Activated T-helper 1 cell treated with anti-CD3 and anti-CD28 coated beads, Interleukin-2, amount 50 U/mL, for 16 hours (primary cell): ENCODE results near the gene IL4R.
"Not testable (repeated sequence)": the region's sequence is repeated elsewhere in the genome, so short reads cannot be mapped to it uniquely, and the experiment has no call there.

Experiments
- DNase-seq, 2 donors: peaks; one replicate each; pipeline ENCODE4 v3.0.0-alpha.2; 2020; ENCODE audit warnings: low read depth in 1 of 2, low spot score in 1 of 2

Gene IL4R

GRCh38 chr16:27401768-27402568, 88.2 kb downstream of the IL4R start, which contains the start of gene IL21R:
IL21R (plus strand) TSS chr16:27402174; CDS start chr16:27430072, 27,898 bp downstream.
- peak; percentile 73 to 77 for DNase-seq

- no peak for DNase-seq
Observed at GRCh38 chr16:27402569-27402963, 88.8 kb downstream of the IL4R start.

GRCh38 chr16:27402964-27403600, 89.3 kb downstream of the IL4R start:
- no peak for DNase-seq

DNA sequence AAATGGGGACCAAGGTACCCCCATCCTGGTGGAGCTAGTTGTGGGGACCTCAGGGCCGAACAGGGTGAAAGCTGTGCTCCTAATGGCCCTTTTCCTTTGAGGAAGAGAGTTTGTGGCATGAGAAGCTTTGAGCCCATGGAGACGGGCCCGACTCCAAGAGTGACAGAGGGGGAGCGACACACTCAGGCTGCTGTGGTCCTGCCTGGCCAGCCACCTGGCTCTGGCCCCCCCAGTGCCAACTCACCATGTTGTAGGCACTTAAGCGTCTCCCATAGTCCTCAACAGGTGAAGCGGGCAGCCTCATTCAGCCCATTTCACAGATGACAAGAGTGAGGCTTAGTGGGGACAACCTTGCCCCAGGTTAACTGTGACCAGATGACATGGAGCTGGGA, 89.8 kb downstream of the IL4R start:
- no peak for DNase-seq

- no peak for DNase-seq
Observed at GRCh38 chr16:27404163-27404823, 90.5 kb downstream of the IL4R start.

- DNase-seq, result peak in 1 of 2 donors; percentile 60
Observed at GRCh38 chr16:27405546-27406451, 92.0 kb downstream of the IL4R start.

DNA sequence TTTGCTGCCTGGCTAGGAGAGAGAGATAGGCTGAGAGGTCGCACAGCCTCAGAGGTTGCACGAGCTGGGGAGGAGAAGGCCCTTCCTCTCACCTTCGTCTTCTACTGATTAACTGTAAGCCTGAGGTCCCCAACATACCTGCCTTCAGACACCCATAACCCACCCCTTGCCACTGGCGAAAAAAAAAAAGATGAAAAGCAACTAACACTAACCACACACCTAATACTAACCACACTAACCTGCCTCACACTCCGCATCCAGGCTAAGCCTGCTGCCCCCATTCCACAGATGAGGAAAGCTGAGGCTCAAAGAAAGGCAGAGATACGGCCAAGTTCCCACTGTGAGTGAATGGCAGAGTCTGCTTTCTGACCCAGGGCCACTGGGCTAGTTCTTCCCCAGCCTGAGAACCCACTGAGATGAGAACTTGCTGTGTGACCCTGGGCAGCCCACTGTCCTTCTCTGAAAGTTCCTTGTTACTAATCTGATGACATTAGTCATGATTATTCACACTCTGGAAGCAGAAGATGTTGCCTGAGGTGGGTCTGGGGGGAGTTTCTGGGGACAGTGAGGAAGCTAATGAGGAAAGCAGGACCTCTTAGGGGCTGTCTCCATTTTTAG, 92.8 kb downstream of the IL4R start:
- DNase-seq, result no peak

- no peak for DNase-seq
Observed at GRCh38 chr16:27407133-27407532, 93.4 kb downstream of the IL4R start.

- no peak for DNase-seq
Observed at GRCh38 chr16:27408012-27408601, 94.3 kb downstream of the IL4R start.

DNA sequence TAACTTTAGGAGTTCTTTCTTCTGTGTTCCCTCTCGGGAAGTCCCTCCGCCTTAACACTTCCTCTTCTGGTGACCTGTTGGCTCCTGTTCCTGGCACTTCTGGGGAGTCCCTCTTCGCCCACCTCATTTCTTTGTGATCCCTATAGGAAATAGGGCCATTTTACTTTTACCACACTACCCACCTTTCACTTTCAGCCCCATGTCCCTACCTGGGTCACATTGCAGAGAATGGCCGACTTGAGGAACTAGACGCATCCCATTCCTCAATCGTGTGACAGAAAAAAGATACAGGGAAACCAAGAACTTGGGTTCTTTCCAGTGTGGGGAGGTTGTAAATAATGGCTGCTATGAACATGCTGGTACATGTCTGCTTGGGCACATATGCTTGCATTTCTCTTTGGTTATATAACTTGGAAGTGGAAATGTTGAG, 94.8 kb downstream of the IL4R start:
- DNase-seq, result no peak

- DNase-seq, result not testable (repeated sequence)
Observed at GRCh38 chr16:27409958-27410357, 96.2 kb downstream of the IL4R start.

GRCh38 chr16:27410761-27411160, 97.0 kb downstream of the IL4R start:
- no peak for DNase-seq

DNA sequence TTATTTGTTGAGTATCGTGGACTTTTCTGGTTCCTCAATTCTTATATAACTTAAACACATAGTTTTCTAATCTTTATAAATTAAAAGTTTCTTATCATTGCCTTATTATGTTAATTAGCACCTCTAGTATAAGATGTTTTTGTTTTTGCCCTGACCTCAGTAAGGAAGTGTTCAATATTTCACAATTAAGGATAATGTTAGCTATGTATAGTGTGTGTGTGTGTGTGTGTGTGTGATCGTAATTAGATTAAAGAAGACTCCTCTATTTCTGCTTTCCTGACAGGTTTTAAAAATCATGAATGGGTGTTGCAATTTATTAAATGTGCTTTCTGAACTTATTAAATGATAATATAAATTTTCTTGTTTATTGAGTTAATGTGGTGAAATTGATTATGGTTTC, 100.2 kb downstream of the IL4R start:
- DNase-seq, result no peak
